LNCAP (cell line): ENCODE measurements around the gene CARMIL3.
A peak's percentile ranks its signal among the peaks of the same experiment; 100 is the strongest.

Experiments used
- CTCF ChIP-seq: fragments of 450-650 bp; IDR thresholded peaks from 2 replicates; pipeline ENCODE4 v1.5.1; 2017; ENCODE audit warnings: mild to moderate bottlenecking

The CARMIL3 gene

GRCh38 chr14:24036169-24036962, 15.4 kb upstream of the CARMIL3 start:
- peak; percentile 64 for TF ChIP-seq CTCF

- TF ChIP-seq CTCF: no peak
Measured at GRCh38 chr14:24037658-24038037, 14.2 kb upstream of the CARMIL3 start.

GRCh38 chr14:24038686-24039085, 13.1 kb upstream of the CARMIL3 start:
- no peak for TF ChIP-seq CTCF

GRCh38 chr14:24040692-24041091, 11.1 kb upstream of the CARMIL3 start:
- TF ChIP-seq CTCF: no peak

- TF ChIP-seq CTCF: no peak
Measured at GRCh38 chr14:24042746-24043145, 9.1 kb upstream of the CARMIL3 start.

GRCh38 chr14:24051176-24051788, 527 bp upstream of the CARMIL3 start:
- no peak for TF ChIP-seq CTCF

- no peak for TF ChIP-seq CTCF
Measured at GRCh38 chr14:24052656-24053547, 1.1 kb downstream of the CARMIL3 start.
